SW480 (cell line): Measurements from ENCODE around the gene OARD1.
A peak's percentile ranks its signal among the peaks of the same experiment; 100 is the strongest.

ENCODE experiments used
- DNase-seq: peaks from one replicate; pipeline ENCODE4 v3.0.0-alpha.2; 2016; ENCODE audit warnings: low spot score

The OARD1 gene

DNA sequence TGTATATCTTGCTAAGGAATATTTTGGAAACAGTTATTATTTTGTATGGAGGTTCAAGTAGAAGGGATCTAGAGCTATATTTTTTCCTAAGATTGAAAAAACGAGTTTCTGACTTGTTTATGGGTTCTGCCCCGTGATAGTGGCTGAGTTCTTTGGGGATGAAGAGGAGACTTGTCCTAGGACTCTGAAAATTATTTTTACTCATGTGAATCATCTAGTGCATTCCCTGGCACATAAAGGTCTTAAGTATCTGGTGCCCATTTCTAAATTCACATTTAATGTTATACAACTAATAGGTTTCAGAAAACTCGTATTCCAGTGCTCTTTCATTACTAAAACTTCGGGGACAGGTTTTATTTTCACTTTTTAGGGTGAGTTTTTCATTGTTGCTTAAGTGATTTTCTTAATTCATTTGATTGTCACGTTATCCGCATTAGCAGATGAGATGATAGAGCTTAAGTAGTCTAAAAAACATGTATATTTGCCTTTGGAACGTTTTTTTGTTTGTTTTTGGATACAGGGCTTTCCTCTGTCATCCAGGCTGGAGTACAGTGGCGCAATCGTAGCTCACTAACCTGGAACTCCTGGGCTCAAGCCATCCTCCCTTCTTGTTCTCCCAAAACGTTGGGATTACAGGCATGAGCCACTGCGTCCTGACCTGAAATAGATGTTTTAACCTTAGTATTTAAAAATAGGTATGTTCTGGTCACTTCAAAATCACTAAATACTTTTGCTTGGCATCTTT is 2.7 kb upstream of the OARD1 start:
- peak; percentile 4 for DNase-seq

DNA sequence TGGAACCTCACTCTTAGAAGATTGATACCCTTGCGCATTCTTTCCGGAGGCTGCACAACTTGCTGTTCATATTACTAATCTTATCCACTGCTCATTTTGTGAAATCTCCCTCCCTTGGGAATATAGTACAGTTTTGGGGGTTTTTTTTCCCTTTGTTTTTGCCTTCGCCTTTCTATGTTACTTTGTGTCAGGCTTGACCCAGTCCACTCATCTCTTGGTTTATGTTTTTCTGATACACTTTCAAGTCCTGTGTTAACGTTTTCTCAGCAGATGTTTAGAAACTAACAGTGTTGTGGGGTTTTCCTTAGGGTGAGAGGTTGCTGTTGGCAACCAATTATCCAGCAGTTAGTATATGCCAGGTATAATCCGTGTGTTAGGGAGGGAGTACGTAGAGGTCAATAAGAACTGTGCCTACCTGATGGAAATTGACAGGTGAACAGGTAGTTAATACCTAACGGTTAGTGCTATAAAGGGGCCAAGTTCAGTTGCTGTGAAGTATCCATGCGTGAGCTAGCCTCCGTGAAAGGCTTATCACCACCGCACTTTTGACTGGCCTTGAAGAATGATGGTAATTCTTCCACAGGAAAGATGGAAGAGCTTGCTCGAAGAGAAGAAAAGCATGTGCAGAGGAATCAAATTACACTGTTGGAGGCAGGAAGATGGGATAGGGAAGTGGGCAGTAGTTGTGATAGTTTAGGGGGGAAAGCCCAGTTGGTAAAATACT is 2.0 kb upstream of the OARD1 start:
- DNase-seq = peak; percentile 33

DNA sequence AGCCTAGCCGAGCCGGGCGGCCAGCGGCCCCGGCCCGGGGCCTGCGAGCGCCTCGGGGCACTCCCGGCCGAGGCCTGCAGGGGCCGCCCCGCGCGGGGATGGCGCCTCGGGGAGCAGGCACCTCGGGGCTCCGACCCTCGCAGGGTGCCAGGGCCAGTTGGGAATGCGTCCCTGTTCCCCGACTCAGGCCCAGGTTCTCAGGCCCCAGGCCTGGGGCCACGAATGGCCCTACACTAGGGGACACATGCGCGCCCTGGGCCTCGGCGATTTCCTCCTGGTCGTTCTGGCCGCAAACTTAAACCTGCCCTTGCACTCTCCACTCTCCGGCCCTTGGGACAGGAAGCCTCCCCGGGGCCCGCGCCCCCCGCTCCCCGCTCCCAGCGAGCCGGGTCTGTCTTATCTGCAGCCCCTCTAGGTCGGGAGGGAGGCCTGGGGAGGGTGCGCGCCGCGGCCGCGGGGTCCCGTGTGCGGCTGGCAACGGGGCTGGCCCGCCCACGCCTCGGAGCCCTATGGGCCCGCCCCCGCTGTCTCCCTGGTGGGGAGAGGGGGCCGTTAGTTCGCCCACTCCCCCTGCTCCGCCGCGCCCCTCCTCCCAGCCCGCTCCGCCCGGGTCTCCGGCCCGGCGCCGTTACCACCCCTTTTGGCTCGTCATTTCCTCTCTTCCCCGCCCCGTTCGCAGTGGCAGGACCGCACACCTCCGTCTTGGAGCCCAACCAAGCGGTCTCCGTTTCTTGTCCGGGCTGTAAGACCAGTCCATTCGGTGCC is 1.2 kb upstream of the OARD1 start:
- peak; percentile 75 for DNase-seq

DNA sequence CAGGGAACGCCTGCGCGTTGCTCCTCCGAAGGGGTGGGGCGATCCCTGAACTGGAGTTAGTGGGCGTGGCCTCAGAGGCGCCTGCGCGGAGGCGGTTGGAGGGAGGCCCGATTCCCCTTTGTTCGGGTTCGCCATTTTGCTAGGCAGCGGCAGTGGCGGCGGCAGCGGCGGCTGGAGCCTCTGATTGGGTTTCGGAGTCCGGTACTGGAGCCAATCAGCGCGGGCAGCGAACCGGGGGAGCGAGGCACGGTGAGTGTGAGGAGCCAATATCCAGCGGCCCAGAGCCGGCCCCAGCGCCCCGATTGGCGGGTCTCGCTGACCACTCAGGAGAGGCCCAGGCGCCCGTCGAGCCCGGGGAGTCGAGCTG is 663 bp upstream of the OARD1 start, which contains the start of gene NFYA:
Gene NFYA, plus strand, starts transcription at position 139 of the 367 bp plus-strand sequence. CDS start 6,116 bp downstream, outside the sequence.
- peak; percentile 96 for DNase-seq

DNA sequence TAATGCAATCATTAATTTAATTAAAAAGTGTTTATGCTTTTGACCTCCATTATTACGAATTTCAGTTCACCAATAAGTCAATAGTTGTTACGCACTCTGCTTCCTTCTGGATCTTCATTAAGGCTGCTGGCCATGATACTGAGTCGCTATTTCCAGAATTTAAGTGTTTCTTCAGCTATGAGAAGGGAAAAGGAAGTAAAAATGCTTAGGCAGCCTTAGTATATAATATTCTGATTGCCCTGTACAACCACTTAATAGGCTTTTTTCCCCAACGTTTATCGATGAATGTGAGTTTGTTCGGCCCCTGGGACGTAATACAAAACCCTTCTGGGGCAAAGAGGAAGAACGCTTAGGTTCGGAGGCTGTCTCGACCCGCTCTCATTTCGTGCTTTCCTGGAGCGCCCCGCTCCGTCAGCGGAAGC is 644 bp downstream of the OARD1 start:
- no peak for DNase-seq

DNA sequence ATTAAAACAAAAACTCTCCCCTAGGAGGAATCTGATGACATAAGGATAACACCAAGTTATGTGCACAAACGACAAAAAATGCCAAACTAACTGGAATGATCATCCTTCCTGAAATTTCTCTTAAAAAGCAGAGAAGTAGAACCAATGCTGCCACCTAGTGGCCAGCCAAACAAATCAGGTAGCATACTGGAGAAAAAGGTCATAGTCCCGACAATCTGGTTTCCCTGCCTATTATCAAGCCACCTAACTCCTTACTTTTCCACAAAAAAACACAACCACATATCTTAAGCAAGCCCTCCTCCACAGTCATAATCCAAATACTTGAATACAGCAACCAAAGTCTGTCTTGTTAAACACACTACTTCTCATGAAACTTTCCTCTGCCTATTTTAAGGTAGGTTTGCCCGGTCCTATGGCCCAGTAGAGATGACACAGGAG is 5.3 kb downstream of the OARD1 start:
- DNase-seq = peak; percentile 58

DNA sequence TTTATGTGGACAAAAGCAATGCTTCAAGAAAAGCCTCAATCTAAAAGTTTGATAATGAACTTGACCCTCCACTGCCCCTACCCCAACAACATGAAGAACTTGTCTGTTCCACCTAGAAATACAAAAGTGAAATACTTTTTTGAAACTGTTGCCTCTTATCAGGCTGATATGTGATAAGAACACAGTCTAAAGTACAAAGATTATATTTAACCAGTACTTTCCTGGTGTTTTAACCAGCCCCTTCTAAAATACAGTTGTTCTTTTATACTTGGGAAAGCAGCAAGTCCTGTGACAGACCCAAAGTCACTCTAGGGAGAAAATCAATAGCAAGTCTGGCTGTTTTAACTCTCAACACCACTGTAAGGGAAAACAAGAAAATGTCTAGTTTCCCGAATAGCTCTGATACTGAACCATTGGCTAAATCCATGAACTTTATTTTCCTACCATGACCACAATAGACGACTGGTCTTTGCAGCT is 6.6 kb downstream of the OARD1 start:
- DNase-seq = no peak

DNA sequence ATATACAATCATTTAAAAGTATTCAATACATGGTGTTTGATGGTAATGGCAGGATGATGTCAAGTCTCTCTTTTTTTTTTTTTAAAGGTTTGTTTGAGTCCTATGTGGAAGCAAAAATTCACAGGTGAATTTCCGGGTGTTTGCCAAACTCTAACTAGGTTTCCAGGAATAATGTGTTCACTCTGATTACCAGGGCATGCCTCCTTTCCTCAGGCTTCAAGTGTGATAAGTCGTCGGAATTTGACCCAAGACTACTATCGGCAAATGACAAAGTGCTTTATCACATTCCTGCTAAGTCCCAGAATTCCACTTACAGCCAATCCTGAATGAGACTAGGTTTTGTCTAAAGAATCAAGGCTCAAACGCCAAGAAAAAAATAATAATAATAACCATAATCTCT is 7.3 kb downstream of the OARD1 start:
- DNase-seq = no peak

DNA sequence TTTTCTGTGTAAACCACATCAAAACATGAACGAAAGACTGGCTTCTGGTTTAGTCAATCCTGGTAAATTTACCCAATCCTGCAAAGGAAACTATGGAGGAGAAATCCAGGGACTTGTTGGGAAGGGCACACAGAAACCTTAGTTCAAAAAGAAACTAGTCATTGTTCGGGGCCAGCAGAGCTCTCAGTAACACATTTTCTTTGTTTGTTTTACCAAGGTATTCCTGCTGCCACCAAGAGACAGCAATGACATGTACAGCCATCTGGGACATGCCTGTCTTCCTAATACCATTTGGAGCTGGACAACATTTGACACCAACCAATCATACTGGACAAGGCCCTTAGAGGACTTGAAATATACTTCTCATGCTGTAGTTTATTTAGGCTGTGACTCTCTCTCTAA is 8.3 kb downstream of the OARD1 start:
- no peak for DNase-seq

DNA sequence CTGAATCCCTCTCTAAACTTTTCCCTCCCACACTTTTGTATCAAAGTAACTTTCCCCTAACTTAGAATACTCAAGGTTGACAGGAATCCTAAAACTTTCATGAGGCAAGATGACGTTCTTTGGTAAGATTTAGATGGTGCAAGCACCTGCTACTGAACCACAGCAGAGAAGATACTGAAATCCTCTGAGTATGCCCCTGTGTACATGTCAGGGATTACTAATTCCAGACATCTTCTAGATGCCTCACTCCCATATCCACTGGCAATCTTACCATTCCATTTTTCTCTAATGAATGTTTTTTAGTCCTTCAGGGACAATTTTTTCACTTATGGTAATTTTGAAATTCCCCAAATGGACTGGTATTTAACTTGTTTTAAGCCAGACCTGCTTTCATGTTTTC is 10.1 kb downstream of the OARD1 start:
- no peak for DNase-seq

DNA sequence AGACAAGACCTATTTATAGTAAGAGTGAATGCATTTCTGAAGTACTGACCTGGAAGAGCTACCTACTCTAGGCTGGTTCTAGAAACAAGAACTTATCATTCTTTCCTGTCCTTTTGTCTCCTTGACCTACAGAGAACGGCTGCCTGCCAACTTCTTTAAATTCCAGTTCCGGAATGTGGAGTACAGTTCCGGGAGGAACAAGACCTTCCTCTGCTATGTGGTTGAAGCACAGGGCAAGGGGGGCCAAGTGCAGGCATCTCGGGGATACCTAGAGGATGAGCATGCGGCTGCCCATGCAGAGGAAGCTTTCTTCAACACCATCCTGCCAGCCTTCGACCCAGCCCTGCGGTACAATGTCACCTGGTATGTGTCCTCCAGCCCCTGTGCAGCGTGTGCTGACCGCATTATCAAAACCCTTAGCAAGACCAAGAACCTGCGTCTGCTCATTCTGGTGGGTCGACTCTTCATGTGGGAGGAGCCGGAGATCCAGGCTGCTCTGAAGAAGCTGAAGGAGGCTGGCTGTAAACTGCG is 10.9 kb downstream of the OARD1 start:
- no peak for DNase-seq

DNA sequence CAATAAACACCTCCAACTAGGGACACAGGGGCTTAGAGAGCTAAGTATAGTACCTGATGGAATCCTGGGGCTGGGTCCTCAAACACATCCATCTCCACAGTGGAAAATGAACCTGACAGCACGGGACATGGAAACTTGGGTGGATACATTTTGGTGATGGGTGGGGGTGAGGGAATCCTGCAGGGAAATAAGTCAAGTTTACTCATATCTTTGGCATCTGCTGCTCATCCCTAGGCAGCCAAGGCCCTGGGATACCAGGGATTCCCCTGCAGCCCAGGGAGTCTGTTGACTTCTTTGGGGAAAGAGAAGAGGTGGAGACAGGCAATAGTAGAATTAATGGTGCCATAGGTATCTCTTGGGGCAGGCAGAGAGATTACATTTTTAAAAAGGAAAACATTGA is 12.6 kb downstream of the OARD1 start:
- DNase-seq = no peak

DNA sequence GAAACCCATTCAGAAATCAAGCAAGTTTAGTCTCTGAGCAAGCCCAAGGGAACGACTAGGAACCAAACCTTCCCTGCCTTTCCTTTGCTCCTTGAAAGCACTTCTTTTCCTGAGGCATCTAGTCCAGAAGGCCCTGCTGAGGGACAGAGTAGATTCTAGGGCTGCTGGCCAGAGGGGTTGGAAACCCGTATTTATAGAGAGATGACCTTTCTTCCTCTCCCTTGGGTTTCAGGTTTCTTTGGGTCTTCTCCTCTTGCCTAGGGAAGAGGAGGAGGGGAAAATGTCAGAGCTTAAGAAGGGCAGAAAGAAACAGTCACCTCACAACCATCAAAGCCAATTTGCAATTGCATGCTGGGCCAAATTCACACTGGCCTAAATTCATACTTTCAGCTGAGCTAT is 13.4 kb downstream of the OARD1 start:
- no peak for DNase-seq

DNA sequence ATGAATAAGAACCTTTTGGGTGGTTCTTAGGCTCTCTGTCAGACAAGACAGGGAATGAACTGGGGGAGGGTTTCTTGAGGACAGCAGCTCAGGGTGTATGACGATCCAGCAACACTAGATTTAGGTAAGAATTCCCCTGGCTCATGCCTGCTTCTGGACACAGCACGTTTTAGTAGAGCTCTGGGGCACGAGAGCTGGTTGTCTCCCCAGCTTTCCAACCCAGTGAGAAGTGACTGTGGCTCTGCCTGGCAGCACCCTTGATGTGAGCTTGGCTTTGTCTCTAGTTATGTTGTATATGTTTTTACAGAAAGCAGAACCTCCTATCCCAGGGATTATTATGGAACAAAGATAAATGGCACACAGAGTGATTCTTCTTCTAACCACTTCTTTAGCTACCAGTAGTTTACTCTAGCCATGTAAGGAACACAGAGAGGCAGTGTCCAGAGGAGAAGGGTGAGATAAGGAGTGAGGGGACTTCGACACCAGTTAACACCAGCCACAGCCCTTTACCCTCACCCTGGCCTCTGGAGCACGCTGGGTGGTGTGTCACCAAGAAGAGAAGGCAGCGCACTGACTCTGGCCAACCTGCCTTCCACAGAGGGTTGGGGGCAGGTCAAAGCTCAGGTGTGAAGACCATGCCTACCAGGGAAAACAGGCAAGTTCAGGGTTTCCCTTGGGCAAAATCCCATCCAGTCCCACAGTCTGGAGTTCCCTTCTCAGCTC is 15.2 kb downstream of the OARD1 start:
- DNase-seq = no peak

DNA sequence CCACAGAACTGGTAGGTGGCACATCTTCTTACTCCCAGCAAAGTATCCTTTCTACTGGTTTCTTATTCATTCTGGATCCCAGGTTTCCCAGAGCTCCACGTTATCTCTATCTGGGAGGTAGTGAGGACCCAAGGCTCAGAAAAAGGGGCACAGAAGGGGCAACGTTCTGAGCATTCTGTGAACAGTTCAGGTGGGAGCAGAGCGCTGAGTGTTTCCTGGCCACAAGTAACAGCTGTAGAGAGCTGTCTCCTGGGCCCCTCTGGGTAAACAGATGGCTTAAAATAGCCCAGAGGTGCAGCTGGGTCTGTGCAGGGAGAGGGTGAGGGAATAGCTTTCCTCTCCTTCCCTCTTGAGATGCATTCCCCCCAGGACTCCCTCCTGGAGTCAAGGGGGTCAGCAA is 17.0 kb downstream of the OARD1 start:
- no peak for DNase-seq

DNA sequence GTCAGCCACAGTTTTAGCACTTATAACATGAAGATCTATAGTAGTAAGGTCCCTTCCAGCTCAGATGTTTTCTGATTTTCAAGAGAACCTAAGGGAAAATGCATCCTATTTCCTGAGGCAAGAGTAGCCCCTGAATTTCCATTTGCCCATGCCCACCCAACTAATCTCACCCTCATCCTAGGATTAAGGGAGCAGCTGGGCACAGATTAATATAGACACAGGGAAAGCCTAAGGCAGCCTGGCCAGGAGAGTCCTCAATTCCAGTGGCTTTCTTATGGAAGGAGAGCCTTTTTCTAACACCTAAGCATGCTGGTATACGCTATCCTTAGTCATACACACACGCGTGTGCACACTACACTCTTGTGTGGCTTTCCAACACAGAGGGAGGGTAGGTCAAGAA is 17.6 kb downstream of the OARD1 start:
- DNase-seq = no peak

DNA sequence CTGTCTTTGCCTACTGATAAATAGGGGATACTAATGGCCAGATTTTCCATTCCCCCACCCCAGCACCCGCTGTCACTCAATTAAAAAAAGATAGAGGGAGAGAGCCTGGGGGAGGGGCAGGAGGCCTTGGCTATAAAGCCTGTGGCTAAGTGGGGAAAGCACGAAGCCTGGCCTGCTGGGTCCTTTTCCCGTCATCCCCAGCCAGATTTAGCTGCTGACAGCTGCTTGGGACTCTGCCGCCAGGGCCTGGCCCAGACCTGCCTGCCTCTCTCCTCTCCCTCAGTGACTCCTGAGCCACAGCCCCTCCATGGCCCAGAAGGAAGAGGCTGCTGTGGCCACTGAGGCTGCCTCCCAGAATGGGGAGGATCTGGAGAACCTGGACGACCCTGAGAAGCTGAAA is 19.1 kb downstream of the OARD1 start, which contains the start of gene APOBEC2:
Gene APOBEC2, plus strand, starts transcription at position 162 of the 400 bp plus-strand sequence. Its CDS starts 146 bp downstream, at position 308.
- no peak for DNase-seq

DNA sequence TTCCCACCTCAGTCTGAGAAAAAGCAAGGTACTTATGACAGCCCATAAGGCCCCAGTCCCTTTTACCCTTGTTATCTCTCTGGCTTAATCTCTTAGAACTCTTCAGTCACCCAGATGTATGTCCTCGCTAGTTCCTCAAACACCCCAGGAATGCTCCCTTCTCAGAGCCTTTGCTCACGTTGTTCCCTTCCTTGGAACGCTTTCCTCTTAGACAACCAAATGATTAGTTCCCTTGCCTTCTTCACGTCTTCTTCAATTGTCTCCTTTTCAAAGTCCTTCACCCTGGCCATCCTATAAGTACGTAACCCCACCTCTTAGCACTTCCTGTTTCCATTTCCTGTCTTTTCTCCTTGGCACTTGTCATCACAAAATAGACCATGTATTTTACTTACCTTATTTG is 20.3 kb downstream of the OARD1 start:
- DNase-seq = no peak

DNA sequence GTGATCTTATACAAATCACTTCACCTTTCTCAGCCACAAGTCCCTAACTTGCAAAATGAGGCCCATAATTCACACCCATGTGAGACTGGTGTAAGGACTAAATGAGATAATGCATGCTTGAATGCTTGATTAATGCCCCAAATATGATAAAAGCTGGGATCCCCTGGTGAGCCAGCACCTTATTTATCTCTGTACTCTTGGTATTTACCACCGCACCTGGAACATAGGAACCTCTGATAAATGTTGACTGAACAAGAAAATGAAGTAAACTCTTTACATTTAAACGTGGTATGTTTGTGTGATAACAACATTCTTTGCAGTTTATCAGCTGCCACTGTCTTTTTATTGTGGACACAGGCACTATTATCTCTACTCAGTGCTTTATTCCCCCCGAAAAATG is 21.6 kb downstream of the OARD1 start:
- DNase-seq = no peak

DNA sequence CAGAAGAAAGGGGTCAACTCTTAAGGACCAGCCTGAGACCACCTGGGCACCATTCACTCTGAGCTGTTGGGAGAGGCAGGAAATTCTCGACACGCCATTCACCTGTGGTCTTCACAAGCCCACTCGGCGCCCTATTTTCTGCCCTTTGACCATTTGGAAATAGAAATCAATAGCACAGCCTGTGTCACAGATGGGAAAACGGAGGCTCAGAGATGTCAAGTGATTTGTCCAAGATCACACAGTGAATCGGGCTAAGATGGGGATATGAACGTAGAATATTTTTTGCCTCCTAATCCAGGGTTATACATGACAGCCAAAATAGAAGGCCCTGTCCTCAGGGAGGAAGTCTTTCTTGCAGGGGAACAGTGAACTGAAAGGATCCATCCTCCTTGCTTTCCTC is 22.2 kb downstream of the OARD1 start:
- no peak for DNase-seq

DNA sequence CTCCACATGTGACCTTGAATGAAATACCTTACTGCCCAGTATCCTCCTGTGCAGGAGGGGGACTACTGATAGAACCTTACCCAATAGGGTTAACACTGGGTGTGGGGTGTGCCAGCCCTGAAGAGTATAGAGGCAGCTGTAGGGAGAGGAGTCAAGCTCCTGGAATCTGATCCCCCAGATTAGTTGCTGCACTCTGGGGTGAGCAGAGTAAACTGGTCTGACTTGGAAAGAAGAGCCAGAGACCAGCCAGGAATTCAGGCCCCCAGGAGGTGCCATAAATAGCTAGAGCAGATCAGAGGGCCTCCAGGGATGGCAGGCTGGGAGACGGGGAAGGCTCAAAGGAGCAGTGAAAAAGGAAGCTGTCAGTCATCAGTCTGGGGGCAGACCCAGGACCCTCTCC is 22.6 kb downstream of the OARD1 start:
- DNase-seq = no peak
